H1 (cell line): ENCODE results near the gene SIRT5. TPM values are rescaled to one million over a fixed set of nuclear protein-coding genes. Genes with fewer than 3 reads are reported as not detected.

Experiments used
- CTCF ChIA-PET: fragments of 300-600 bp; sonication (Branson Sonifier 250); formaldehyde crosslinking; loops from one replicate; lab custom pipeline; 2021; ENCODE audit not compliant: partially characterized antibody; lab: Charles Lee
- POLR2A ChIA-PET: fragments of 300-600 bp; sonication (Branson Sonifier 250); formaldehyde crosslinking; loops from one replicate; lab custom pipeline; 2021; ENCODE audit warnings: inconsistent platforms; ENCODE audit not compliant: partially characterized antibody; lab: Charles Lee
- DNase-seq, 2 experiments: peaks; one replicate each; pipeline versions ENCODE4 v3.0.0 to v3.0.0-alpha.2; 2010 to 2022; ENCODE audit warnings: low spot score in 2 of 2, low read depth in 1 of 2, mixed read lengths in 1 of 2
- FAIRE-seq: peaks from 2 replicates; lab custom pipeline; 2011; peaks lifted over from hg19 to GRCh38; lab: Jason Lieb, UNC
- H2AFZ ChIP-seq: 2 replicates; pipeline ENCODE4 v1.8.1; 2012; ENCODE audit warnings: low read length, inconsistent platforms
- H2AK5ac ChIP-seq: 2 replicates; pipeline ENCODE4 v1.6.1; 2013; ENCODE audit warnings: low read depth, low read length
- H2BK120ac ChIP-seq: replicated peaks from 2 replicates; pipeline ENCODE3; 2013; ENCODE audit warnings: low read depth, low read length, inconsistent platforms
- H2BK12ac ChIP-seq: 2 replicates; pipeline ENCODE4 v1.6.1; 2013; ENCODE audit warnings: low read depth, low read length
- H2BK15ac ChIP-seq: 2 replicates; pipeline ENCODE4 v1.6.1; 2013; ENCODE audit warnings: low read length
- H2BK20ac ChIP-seq: 2 replicates; pipeline ENCODE4 v1.6.1; 2013; ENCODE audit warnings: low read length
- H2BK5ac ChIP-seq: 2 replicates; pipeline ENCODE4 v1.6.1; 2013; ENCODE audit warnings: low read depth, low read length
- H3K14ac ChIP-seq: 2 replicates; pipeline ENCODE4 v1.6.1; 2013; ENCODE audit warnings: inconsistent platforms; ENCODE audit not compliant: insufficient read length
- H3K18ac ChIP-seq: 2 replicates; pipeline ENCODE4 v1.6.1; 2013; ENCODE audit warnings: low read length; ENCODE audit errors: extremely low read depth
- H3K23ac ChIP-seq: 2 replicates; pipeline ENCODE4 v1.6.1; 2013; ENCODE audit warnings: inconsistent platforms; ENCODE audit not compliant: insufficient read length
- H3K23me2 ChIP-seq: 2 replicates; pipeline ENCODE4 v1.6.1; 2013; ENCODE audit warnings: low read depth, low read length
- H3K27ac ChIP-seq: 2 replicates; pipeline ENCODE4 v1.6.1; 2011; ENCODE audit warnings: low read depth, low read length, inconsistent platforms
- H3K27me3 ChIP-seq, 4 experiments: replicated peaks in 1 of 4; 1 replicate in 1 of 4; 2 replicates in 3 of 4; pipeline versions ENCODE4 v1.6.1 to v1.8.1; 2011 to 2013; ENCODE audit warnings: low read length in 3 of 4, mild to moderate bottlenecking in 3 of 4, inconsistent platforms in 2 of 4, mixed read lengths in 2 of 4, moderate library complexity in 1 of 4; ENCODE audit not compliant: control insufficient read depth in 3 of 4, insufficient read depth in 3 of 4; ENCODE audit errors: extremely low read depth in 1 of 4
- H3K36me3 ChIP-seq, 4 experiments: 2 replicates each; pipeline versions ENCODE4 v1.6.1 to v1.8.1; 2011 to 2013; ENCODE audit warnings: mild to moderate bottlenecking in 4 of 4, low read length in 3 of 4, moderate library complexity in 2 of 4, control low read depth in 1 of 4, inconsistent platforms in 1 of 4; ENCODE audit not compliant: insufficient read depth in 4 of 4, control insufficient read depth in 2 of 4
- H3K4ac ChIP-seq: replicated peaks from 2 replicates; pipeline ENCODE3; 2013; ENCODE audit warnings: low read length, low read depth, mixed read lengths, inconsistent platforms; ENCODE audit not compliant: insufficient read length
- H3K4me1 ChIP-seq, 4 experiments: replicated peaks in 1 of 4; 1 replicate in 1 of 4; 2 replicates in 3 of 4; pipeline versions ENCODE4 v1.6.1 to v1.8.1; 2011 to 2013; ENCODE audit warnings: low read length in 3 of 4, inconsistent platforms in 2 of 4, mixed read lengths in 1 of 4; ENCODE audit not compliant: insufficient read depth in 4 of 4, control insufficient read depth in 3 of 4
- H3K4me2 ChIP-seq, 2 experiments: 2 replicates each; pipeline versions ENCODE4 v1.6.1 to v1.8.1; 2011 to 2013; ENCODE audit warnings: low read depth in 2 of 2, low read length in 2 of 2, control low read depth in 1 of 2, inconsistent platforms in 1 of 2, mild to moderate bottlenecking in 1 of 2; ENCODE audit not compliant: insufficient read depth in 1 of 2
- H3K4me3 ChIP-seq, 4 experiments: fragments of 200-600, 300-600 bp in 1 of 4; sonication (generic), shearing (Covaris generic), sonication (Bioruptor Twin) in 1 of 4; 2 replicates each; pipeline versions ENCODE4 v1.5.1 to v1.8.1; 2011 to 2016; ENCODE audit warnings: low read length in 4 of 4, low read depth in 3 of 4, control low read depth in 2 of 4, inconsistent platforms in 2 of 4, mild to moderate bottlenecking in 2 of 4, mixed read lengths in 1 of 4, moderate library complexity in 1 of 4; ENCODE audit not compliant: insufficient read depth in 2 of 4; ENCODE audit errors: extremely low read depth in 1 of 4
- H3K56ac ChIP-seq: replicated peaks from 2 replicates; pipeline ENCODE3; 2013; ENCODE audit warnings: low read depth, mild to moderate bottlenecking, mixed read lengths, low read length, inconsistent platforms; ENCODE audit not compliant: insufficient read length
- H3K79me1 ChIP-seq: 2 replicates; pipeline ENCODE4 v1.6.1; 2013; ENCODE audit warnings: low read depth, low read length, control low read depth
- H3K79me2 ChIP-seq, 2 experiments: 2 replicates each; pipeline versions ENCODE4 v1.6.1 to v1.8.1; 2012 to 2013; ENCODE audit warnings: low read length in 2 of 2, mild to moderate bottlenecking in 2 of 2, inconsistent platforms in 1 of 2; ENCODE audit not compliant: insufficient read depth in 2 of 2, control insufficient read depth in 1 of 2
- H3K9ac ChIP-seq, 4 experiments: replicated peaks in 1 of 4; 1 replicate in 1 of 4; 2 replicates in 3 of 4; pipeline versions ENCODE4 v1.6.1 to v1.8.1; 2011 to 2013; ENCODE audit warnings: low read depth in 3 of 4, low read length in 3 of 4, control low read depth in 2 of 4, mild to moderate bottlenecking in 2 of 4, moderate library complexity in 2 of 4, inconsistent platforms in 1 of 4; ENCODE audit errors: extremely low read depth in 1 of 4
- H3K9me3 ChIP-seq, 2 experiments: 2 replicates each; pipeline versions ENCODE4 v1.6.1 to v1.8.1; 2012 to 2013; ENCODE audit warnings: mild to moderate bottlenecking in 2 of 2, moderate library complexity in 2 of 2, control low read depth in 1 of 2, inconsistent platforms in 1 of 2, low read depth in 1 of 2, low read length in 1 of 2, mixed read lengths in 1 of 2; ENCODE audit not compliant: insufficient read depth in 2 of 2
- H4K20me1 ChIP-seq, 2 experiments: replicated peaks in 1 of 2; 2 replicates each; pipeline versions ENCODE3 to v1.8.1; 2011 to 2013; ENCODE audit warnings: inconsistent platforms in 2 of 2, low read length in 2 of 2, mild to moderate bottlenecking in 1 of 2; ENCODE audit not compliant: insufficient read depth in 2 of 2, control insufficient read depth in 1 of 2
- H4K5ac ChIP-seq: 2 replicates; pipeline ENCODE4 v1.6.1; 2013; ENCODE audit warnings: low read length, low read depth, mixed read lengths, inconsistent platforms; ENCODE audit not compliant: insufficient read length
- H4K8ac ChIP-seq: 2 replicates; pipeline ENCODE4 v1.8.0; 2013; ENCODE audit warnings: mild to moderate bottlenecking, moderate library complexity, low read length, inconsistent platforms; ENCODE audit not compliant: insufficient read depth; ENCODE audit errors: extremely low read depth
- H4K91ac ChIP-seq: replicated peaks from 2 replicates; pipeline ENCODE3; 2013; ENCODE audit warnings: low read length, mixed read lengths, inconsistent platforms; ENCODE audit not compliant: insufficient read length
- E2F6 ChIP-seq: IDR thresholded peaks from 2 replicates; pipeline ENCODE4 v1.6.1; 2012; ENCODE audit warnings: inconsistent platforms
- HDAC6 ChIP-seq: IDR thresholded peaks from one replicate; pipeline ENCODE4 v1.7.1; 2012; ENCODE audit warnings: low read depth, mild to moderate bottlenecking, inconsistent platforms, low read length, moderate library complexity
- WGBS, 2 experiments: shearing (Covaris generic) in 1 of 2; methylation state at CpG; one replicate each; pipeline versions ENCODE4 v1.1.6 to v1.1.7; 2013 to 2015; ENCODE audit warnings: low lambda C conversion rate in 2 of 2, mixed read lengths in 2 of 2, inconsistent platforms in 1 of 2, low coverage in 1 of 2, missing lambda C conversion rate in 1 of 2; ENCODE audit not compliant: insufficient replicate concordance in 2 of 2, insufficient coverage in 1 of 2, insufficient read length in 1 of 2; ENCODE audit errors: extremely low coverage in 1 of 2, missing lambda C conversion rate in 1 of 2; 5-methylcytosine and 5-hydroxymethylcytosine counted together
- polyA plus RNA-seq, 7 experiments: library from polyadenylated mRNA; depleted of rRNA in 3 of 7; stranded (reverse) in 5 of 7; unstranded in 2 of 7; fragments of >200 nt in 5 of 7; fragments of 200-250 nt in 2 of 7; gene quantifications; 1 replicate in 5 of 7; 2 replicates in 1 of 7; 4 replicates in 1 of 7; pipeline versions ENCODE4 v1.2.1 to v1.2.3, GENCODE V29; 2011 to 2013; ENCODE audit warnings: missing spikeins in 2 of 7, mixed read lengths in 2 of 7
- total RNA-seq: library from RNA; stranded (reverse); fragmentation: NEBNext Ultra II Directional; extraction: Animal tissue kit (Norgen Biotek cat#: 25700); gene quantifications from 2 replicates; pipeline ENCODE4 v1.2.1, GENCODE V29; 2021
- TF ChIP-seq, protein P1 (sequence below): IDR thresholded peaks from 2 replicates; pipeline ENCODE4 v1.6.1; 2012; ENCODE audit warnings: inconsistent platforms

SIRT5 gene
- total and polyA plus RNA-seq, 2 of the 8 experiments (the other 6 are each of a cell fraction or from before 2014, with no cell fraction given): 7.4 to 14.7 TPM

GRCh38 chr6:13548500-13549210 is 25.7 kb upstream of the SIRT5 start:
- Histone ChIP-seq H3K23me2 (no peaks in the 10 kb centered on the region), H2BK15ac (no peak overlapping the region; the same call in 1 of the 2 replicates), H3K4me3 (no peak overlapping the region), H2AK5ac (no peak overlapping the region), H3K4me1 (peaks cover 0 to 10% (median 2%) of the 10 kb centered on the region in 4 experiments; a peak in 3 of 7 replicates), H3K27ac (no peak overlapping the region), H4K5ac (no peak overlapping the region), H2BK5ac (no peak overlapping the region), H3K79me2 (no peaks in the 10 kb centered on the region), H3K9me3 (0 out of 4 replicates have a peak, but pooled peaks cover 0 to 2% of the 10 kb centered on the region in 2 experiments), H3K9ac (no peak overlapping the region), H3K36me3 (no peaks in the 10 kb centered on the region), H3K14ac (no peak overlapping the region), H4K20me1 (no peaks in the 10 kb centered on the region), H2BK20ac (no peak overlapping the region), H2BK12ac (no peak overlapping the region), H3K79me1 (no peaks in the 10 kb centered on the region), H3K56ac (no peak overlapping the region), H2BK120ac (no peak overlapping the region), H4K91ac (no peak overlapping the region), H3K18ac (0 out of 2 replicates have a peak overlapping the region, but pooled peaks have one; percentile 40), H3K4ac (no peak overlapping the region), H3K27me3 (peaks cover 0 to under 1% (median 0%) of the 10 kb centered on the region in 4 experiments; a peak in 1 of 7 replicates), H2AFZ (no peak overlapping the region; the same call in 1 of the 2 replicates), H4K8ac (no peak overlapping the region), H3K23ac (no peak overlapping the region), H3K4me2 (no peak overlapping the region; a peak in 1 of 4 replicates)
- FAIRE-seq (no peak), DNase-seq (no peak)
- ChIA-PET POLR2A (no interaction called here), CTCF (no interaction called here)
- 51% methylated on average over 4 of the region's 4 CpGs; no CpG with 5 or more reads in 1 of the 2 experiments for WGBS, 2 experiments
- peak; percentile 82 for TF ChIP-seq E2F6
- TF ChIP-seq, protein P1, sequence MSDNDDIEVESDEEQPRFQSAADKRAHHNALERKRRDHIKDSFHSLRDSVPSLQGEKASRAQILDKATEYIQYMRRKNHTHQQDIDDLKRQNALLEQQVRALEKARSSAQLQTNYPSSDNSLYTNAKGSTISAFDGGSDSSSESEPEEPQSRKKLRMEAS: 0 out of 2 replicates have a peak, but pooled peaks have one; percentile 8
- TF ChIP-seq HDAC6: no peak
